ENCODE data around the gene RBCK1.

- no peak for TF ChIP-seq CTCF (IDR thresholded peaks at IDR 0.05)
- no peak for TF ChIP-seq POLR2A (IDR thresholded peaks at IDR 0.05)
Measured at GRCh38 chr20:402496-402885, 5.6 kb upstream of the RBCK1 start.
